GM18519 (cell line): ENCODE data around the gene GRAMD4.

Experiments
- ATAC-seq: cut with Tn5 transposase; IDR thresholded peaks from one replicate; pipeline ENCODE4 v1.9.1; 2021; ENCODE audit warnings: mild to moderate bottlenecking, moderate library complexity; ENCODE audit not compliant: unreplicated experiment, low FRiP score

The GRAMD4 gene

GRCh38 chr22:46665751-46666280 lies 45.6 kb downstream of the GRAMD4 start:
- ATAC-seq: no peak

DNA sequence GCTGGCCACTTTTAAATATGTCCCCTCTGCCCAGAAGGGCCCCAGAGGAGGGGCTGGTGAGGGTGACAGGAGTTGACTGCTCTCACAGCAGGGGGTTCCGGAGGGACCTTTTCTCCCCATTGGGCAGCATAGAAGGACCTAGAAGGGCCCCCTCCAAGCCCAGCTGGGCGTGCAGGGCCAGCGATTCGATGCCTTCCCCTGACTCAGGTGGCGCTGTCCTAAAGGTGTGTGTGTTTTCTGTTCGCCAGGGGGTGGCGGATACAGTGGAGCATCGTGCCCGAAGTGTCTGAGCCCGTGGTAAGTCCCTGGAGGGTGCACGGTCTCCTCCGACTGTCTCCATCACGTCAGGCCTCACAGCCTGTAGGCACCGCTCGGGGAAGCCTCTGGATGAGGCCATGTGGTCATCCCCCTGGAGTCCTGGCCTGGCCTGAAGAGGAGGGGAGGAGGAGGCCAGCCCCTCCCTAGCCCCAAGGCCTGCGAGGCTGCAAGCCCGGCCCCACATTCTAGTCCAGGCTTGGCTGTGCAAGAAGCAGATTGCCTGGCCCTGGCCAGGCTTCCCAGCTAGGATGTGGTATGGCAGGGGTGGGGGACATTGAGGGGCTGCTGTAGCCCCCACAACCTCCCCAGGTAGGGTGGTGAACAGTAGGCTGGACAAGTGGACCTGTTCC lies 46.5 kb downstream of the GRAMD4 start:
- ATAC-seq: no peak

DNA sequence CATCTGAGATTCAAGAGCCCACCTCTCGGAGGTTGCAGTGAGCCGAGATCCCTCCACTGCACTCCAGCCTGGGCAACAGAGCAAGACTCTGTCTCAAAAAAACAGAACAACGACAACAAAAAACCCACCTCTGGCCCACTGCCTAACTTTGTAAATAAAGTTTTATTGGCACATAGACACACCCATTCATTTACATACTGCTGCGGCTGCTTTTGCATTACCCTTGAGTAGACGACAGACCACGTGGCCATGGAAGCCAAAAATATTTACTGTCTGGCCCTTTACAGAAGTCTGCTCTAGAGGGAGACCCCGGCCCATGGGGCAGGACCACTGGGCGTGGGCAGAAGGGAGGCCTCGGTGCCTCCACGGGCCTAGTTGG lies 47.0 kb downstream of the GRAMD4 start:
- no peak for ATAC-seq

DNA sequence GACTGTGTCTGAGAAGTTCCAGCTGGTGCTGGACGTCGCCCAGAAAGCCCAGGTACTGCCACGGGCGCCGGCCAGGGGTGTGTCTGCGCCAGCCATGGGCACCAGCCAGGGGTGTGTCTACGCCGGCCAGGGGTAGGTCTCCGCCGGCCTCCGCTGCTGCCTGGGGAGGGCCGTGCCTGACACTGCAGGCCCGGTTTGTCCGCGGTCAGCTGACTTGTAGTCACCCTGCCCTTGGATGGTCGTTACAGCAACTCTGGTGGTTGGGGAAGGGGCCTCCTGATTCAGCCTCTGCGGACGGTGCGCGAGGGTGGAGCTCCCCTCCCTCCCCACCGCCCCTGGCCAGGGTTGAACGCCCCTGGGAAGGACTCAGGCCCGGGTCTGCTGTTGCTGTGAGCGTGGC lies 47.9 kb downstream of the GRAMD4 start:
- no peak for ATAC-seq

DNA sequence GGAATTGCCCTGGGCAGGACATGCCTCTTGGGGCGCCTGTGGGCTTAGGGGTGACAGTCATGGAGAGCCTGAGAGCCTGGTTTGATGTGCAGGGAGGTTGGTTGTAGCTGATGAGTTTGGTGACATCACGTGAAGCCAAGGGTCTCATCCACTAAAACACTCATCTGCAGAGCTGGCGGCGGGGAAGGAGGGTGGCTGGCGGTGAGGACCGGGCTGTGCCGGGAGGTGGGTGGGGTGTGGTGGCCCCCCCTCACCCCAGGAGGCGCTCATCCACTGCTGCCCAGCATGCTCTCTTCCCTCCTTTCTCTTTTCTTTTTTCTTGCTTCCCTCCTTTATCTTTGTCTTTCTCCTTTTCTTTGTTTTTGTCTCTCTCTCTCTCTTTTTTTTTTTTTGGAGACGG lies 49.0 kb downstream of the GRAMD4 start:
- ATAC-seq: no peak

DNA sequence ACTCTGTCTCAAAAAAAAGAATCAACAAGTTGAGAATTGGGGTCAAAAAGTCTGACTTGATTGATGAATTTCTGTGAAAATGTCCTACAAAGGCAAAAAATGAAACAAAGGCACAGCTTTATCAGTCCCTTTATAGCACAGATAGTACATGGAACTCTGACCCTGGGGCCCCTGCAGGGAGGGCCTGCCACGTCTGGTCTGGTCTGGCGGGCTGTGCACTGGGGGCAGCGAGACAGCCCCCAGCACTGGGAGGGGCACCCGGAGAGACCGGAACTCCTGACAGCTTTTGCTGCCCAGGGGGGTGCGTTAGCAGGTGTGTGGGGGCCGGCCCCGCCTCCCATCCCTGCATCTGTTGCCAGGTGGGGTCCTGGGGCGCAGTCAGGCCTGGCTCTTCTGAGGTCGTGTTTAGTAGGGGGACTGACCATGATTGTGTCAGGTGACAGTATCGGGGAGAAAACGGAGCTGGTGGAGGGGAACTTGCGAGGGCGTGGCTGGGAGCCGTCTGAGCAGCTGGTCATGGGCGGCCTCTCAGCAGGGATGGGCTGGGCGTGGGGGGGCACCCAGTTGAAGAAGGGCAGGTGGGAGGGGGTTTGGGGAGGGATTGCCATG lies 51.7 kb downstream of the GRAMD4 start:
- ATAC-seq: no peak

GRCh38 chr22:46672731-46673130 lies 52.5 kb downstream of the GRAMD4 start:
- ATAC-seq: no peak

GRCh38 chr22:46673205-46673604 lies 53.0 kb downstream of the GRAMD4 start:
- ATAC-seq: no peak

DNA sequence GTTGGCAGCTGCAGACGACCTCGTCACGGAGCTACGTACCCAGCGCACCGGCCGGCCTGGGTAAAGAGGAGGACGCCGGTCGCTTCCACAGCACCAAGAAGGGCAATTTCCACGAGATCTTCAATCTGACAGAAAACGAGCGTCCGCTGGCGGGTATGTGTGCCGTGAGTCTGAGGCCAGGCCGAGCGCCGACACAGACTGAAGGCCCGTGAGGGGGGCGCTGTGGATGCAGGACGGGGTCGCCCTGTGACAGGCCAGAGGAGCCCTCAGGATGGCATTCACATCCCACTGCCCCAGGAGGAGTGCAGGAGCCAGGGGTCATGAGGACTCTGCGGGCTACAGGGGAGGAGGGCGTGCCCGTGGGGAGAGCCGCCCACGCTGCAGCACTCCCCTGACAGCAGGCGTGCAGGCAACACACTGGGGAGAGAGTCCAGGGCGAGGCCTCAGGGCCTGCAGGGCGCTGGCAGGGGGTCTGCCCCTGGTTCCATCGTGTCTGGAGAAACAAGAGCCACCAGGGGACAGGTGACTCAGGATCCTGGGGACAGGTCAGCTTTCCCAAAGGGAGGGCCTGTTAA lies 53.6 kb downstream of the GRAMD4 start:
- no peak for ATAC-seq

GRCh38 chr22:46674367-46674781 lies 54.2 kb downstream of the GRAMD4 start:
- ATAC-seq: no peak

DNA sequence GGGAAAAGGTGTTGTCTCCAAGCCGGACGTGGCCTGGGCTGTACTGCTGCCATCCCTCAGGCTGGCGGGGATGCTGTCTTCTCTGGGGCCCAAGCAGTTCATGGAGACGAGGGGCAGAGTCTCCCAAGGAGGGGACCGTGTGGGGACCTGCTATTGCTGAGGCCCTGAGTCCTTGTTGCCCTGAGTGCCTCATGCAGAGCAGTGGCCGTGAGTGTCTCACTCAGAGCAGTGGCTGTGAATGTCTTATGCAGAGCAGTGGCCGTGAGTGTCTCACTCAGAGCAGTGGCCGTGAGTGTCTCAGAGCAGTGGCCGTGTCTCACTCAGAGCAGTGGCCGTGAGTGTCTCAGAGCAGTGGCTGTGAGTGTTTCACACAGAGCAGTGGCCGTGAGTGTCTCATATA lies 54.7 kb downstream of the GRAMD4 start:
- ATAC-seq: no peak

- no peak for ATAC-seq
These were observed 55.3 kb downstream of the GRAMD4 start for GRCh38 chr22:46675479-46675878.

DNA sequence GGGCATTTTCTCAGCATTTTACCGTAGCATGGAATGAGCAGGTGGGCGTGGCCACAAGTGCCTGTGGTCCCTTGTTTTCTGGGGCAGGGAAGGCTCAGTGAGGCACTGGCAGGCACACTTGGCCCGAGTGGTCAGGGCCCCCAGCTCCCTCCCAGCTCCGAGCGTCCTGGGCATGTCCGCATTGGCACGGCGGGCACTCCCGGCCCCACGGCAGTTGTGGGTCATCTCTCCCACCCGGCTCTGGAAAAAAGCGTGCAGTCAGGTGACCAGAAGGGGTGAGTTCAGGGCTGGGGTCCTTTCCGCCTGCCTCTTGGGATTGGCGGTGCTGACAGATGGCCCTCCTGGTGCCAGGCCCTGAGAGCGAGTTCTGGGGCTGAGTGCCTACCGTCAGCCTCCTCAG lies 55.8 kb downstream of the GRAMD4 start:
- ATAC-seq: no peak

- no peak for ATAC-seq
These were observed 56.3 kb downstream of the GRAMD4 start for GRCh38 chr22:46676479-46676878.

DNA sequence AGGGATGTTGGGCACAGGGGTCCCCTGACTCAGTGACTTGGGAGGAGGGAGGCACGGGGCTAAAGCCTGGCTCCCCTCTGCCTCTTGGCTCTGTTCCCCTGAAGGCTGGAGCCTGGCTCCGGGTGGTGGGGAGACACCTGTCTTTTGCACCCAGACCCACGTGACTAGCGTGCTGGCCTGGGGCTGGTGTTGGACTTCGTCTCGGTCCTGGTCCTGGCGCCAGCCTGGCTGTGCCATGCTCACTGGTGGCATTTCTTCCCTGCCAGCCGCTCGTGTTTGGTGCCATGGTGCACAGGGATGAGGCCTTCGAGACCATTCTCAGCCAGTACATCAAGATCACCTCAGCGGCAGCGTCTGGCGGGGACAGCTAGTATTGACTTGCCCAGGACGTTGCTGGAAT lies 56.7 kb downstream of the GRAMD4 start:
- no peak for ATAC-seq

- no peak for ATAC-seq
These were observed 57.3 kb downstream of the GRAMD4 start for GRCh38 chr22:46677323-46678002.

DNA sequence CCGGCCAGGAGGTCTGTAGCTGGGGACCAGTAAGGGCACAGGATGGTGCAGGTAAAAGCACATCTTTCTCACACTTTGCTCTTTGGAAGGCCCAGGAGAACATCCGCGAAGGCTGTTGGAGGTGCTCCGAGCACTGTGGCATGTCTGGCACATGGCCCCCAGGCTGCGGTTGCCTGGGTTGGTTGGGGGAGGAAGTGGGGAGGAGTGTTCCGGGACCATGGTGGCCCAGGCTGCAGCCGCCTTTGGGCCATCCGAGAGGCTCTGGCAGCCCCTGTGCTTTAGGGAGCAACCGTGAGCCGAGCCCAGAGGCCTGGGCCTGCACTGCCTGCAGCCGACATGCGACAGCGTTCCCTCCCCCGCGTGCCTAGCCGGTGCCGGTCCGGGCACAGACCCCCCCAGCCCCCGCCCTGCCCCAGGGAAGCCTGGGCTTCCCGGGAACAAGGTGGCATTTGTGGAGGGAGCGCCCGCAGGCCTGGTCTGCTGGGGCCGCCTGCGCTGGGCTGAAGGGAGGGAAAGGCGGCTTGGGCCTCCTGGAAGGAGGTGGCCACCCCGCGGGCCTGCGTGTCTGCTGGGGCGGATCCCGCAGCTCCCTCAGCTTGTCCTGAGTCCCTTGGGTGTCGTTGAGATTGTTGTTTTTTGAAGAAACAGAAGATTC lies 57.9 kb downstream of the GRAMD4 start:
- no peak for ATAC-seq

DNA sequence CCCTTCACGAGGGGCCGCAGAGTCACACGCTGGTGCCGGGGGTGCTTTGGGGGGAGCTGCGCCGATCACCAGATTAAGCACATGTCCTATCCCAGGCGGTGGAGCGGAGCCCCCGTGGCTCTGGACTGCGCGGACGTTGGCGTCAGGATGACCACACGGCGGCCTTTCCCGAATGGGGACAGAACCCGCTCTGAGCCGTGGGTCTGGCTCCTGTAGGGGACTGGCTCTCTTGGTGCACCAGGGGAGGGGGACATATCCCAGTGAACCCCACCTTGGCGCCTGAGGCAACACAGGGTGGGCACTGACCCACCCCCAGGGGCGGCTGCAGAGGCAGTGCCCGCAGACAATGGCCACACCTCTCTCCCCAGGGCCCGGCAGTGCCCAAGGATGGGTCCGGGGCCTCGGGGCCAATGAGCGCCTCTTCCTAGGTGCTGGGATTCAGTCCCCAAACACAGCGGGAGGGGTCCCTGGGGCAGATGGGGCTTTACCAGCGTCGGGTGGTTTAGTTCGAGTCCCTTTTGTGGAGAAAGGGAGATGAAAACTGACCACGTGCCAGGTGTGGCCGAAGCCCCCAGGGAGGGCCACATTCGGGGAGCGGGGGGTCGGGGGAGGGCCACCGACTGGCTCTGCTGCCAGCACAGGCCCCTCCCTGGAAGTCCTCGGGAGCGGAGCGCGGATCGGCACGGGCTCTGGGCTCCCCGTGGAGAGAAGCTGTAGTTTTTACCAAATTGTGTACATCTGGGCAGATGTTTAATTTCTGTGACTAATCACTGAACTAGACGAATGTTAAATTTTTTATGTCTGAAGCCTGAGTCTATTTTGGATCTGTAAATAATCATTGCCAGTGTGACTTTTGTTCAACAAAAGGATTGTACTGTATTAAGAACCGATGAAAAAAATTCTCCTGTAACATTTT lies 58.9 kb downstream of the GRAMD4 start:
- ATAC-seq: no peak

DNA sequence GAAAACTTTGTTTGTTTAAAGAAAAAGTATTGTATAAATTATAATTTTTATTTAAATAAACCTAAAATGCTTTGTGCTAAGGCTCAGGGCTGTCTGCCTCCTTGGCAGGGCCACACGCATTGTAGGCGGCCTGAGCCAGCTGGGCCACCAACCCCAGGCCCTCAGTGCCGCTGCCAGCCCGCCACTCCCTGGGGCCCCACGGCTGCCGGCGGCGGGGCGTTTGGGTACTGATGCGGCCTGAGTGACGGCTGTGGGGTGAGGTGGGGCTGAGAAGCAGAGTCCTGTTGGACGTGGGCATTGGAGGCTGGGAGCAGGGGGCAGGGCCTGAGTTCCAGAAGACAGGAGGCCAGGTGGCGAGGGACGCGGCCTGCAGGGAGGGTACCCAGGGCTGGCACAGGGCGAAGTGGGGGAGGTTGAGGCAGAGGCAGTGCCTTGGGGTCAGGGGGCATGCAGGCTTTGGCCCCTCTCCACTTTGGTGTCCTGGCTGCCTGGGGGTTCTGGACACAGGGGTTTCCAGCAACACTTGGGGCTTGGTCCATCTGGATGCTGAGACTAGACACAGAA lies 59.6 kb downstream of the GRAMD4 start:
- no peak for ATAC-seq

DNA sequence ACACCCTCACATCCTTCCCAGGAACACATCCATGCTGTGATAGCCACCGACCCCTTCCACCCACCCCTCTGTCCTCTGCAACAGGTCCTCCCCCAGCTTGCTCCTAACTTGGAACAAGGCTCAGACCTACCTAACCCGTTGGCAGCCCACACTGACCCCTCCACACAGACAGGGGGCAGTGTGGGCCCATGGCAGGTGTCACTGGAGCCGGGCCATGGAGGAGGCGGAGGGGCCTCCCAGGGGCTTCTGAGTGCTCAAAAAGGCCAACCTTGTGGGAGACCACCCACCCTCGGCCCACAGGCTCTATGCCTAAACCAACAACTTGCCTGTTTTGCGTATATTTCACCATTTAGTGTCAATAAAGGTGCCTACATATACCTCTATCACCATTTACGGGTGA lies 60.8 kb downstream of the GRAMD4 start:
- ATAC-seq: no peak
